H1 (cell line): ENCODE data around the gene LCT. TPM values are rescaled to one million over a fixed set of nuclear protein-coding genes. Genes with fewer than 3 reads are reported as not detected.

Experiments
- CTCF ChIA-PET: fragments of 300-600 bp; sonication (Branson Sonifier 250); formaldehyde crosslinking; loops from one replicate; lab custom pipeline; 2021; ENCODE audit not compliant: partially characterized antibody; lab: Charles Lee
- POLR2A ChIA-PET: fragments of 300-600 bp; sonication (Branson Sonifier 250); formaldehyde crosslinking; loops from one replicate; lab custom pipeline; 2021; ENCODE audit warnings: inconsistent platforms; ENCODE audit not compliant: partially characterized antibody; lab: Charles Lee
- DNase-seq, 2 experiments: peaks; one replicate each; pipeline versions ENCODE4 v3.0.0 to v3.0.0-alpha.2; 2010 to 2022; ENCODE audit warnings: low spot score in 2 of 2, low read depth in 1 of 2, mixed read lengths in 1 of 2
- FAIRE-seq: peaks from 2 replicates; lab custom pipeline; 2011; peaks lifted over from hg19 to GRCh38; lab: Jason Lieb, UNC
- H2AFZ ChIP-seq: 2 replicates; pipeline ENCODE4 v1.8.1; 2012; ENCODE audit warnings: low read length, inconsistent platforms
- H2AK5ac ChIP-seq: 2 replicates; pipeline ENCODE4 v1.6.1; 2013; ENCODE audit warnings: low read depth, low read length
- H2BK120ac ChIP-seq: replicated peaks from 2 replicates; pipeline ENCODE3; 2013; ENCODE audit warnings: low read depth, low read length, inconsistent platforms
- H2BK12ac ChIP-seq: 2 replicates; pipeline ENCODE4 v1.6.1; 2013; ENCODE audit warnings: low read depth, low read length
- H2BK15ac ChIP-seq: 2 replicates; pipeline ENCODE4 v1.6.1; 2013; ENCODE audit warnings: low read length
- H2BK20ac ChIP-seq: 2 replicates; pipeline ENCODE4 v1.6.1; 2013; ENCODE audit warnings: low read length
- H2BK5ac ChIP-seq: 2 replicates; pipeline ENCODE4 v1.6.1; 2013; ENCODE audit warnings: low read depth, low read length
- H3K14ac ChIP-seq: 2 replicates; pipeline ENCODE4 v1.6.1; 2013; ENCODE audit warnings: inconsistent platforms; ENCODE audit not compliant: insufficient read length
- H3K18ac ChIP-seq: 2 replicates; pipeline ENCODE4 v1.6.1; 2013; ENCODE audit warnings: low read length; ENCODE audit errors: extremely low read depth
- H3K23ac ChIP-seq: 2 replicates; pipeline ENCODE4 v1.6.1; 2013; ENCODE audit warnings: inconsistent platforms; ENCODE audit not compliant: insufficient read length
- H3K23me2 ChIP-seq: 2 replicates; pipeline ENCODE4 v1.6.1; 2013; ENCODE audit warnings: low read depth, low read length
- H3K27ac ChIP-seq: 2 replicates; pipeline ENCODE4 v1.6.1; 2011; ENCODE audit warnings: low read depth, low read length, inconsistent platforms
- H3K27me3 ChIP-seq, 4 experiments: replicated peaks in 1 of 4; 1 replicate in 1 of 4; 2 replicates in 3 of 4; pipeline versions ENCODE4 v1.6.1 to v1.8.1; 2011 to 2013; ENCODE audit warnings: low read length in 3 of 4, mild to moderate bottlenecking in 3 of 4, inconsistent platforms in 2 of 4, mixed read lengths in 2 of 4, moderate library complexity in 1 of 4; ENCODE audit not compliant: control insufficient read depth in 3 of 4, insufficient read depth in 3 of 4; ENCODE audit errors: extremely low read depth in 1 of 4
- H3K36me3 ChIP-seq, 4 experiments: 2 replicates each; pipeline versions ENCODE4 v1.6.1 to v1.8.1; 2011 to 2013; ENCODE audit warnings: mild to moderate bottlenecking in 4 of 4, low read length in 3 of 4, moderate library complexity in 2 of 4, control low read depth in 1 of 4, inconsistent platforms in 1 of 4; ENCODE audit not compliant: insufficient read depth in 4 of 4, control insufficient read depth in 2 of 4
- H3K4ac ChIP-seq: replicated peaks from 2 replicates; pipeline ENCODE3; 2013; ENCODE audit warnings: low read length, low read depth, mixed read lengths, inconsistent platforms; ENCODE audit not compliant: insufficient read length
- H3K4me1 ChIP-seq, 4 experiments: replicated peaks in 1 of 4; 1 replicate in 1 of 4; 2 replicates in 3 of 4; pipeline versions ENCODE4 v1.6.1 to v1.8.1; 2011 to 2013; ENCODE audit warnings: low read length in 3 of 4, inconsistent platforms in 2 of 4, mixed read lengths in 1 of 4; ENCODE audit not compliant: insufficient read depth in 4 of 4, control insufficient read depth in 3 of 4
- H3K4me2 ChIP-seq, 2 experiments: 2 replicates each; pipeline versions ENCODE4 v1.6.1 to v1.8.1; 2011 to 2013; ENCODE audit warnings: low read depth in 2 of 2, low read length in 2 of 2, control low read depth in 1 of 2, inconsistent platforms in 1 of 2, mild to moderate bottlenecking in 1 of 2; ENCODE audit not compliant: insufficient read depth in 1 of 2
- H3K4me3 ChIP-seq, 4 experiments: fragments of 200-600, 300-600 bp in 1 of 4; sonication (generic), shearing (Covaris generic), sonication (Bioruptor Twin) in 1 of 4; 2 replicates each; pipeline versions ENCODE4 v1.5.1 to v1.8.1; 2011 to 2016; ENCODE audit warnings: low read length in 4 of 4, low read depth in 3 of 4, control low read depth in 2 of 4, inconsistent platforms in 2 of 4, mild to moderate bottlenecking in 2 of 4, mixed read lengths in 1 of 4, moderate library complexity in 1 of 4; ENCODE audit not compliant: insufficient read depth in 2 of 4; ENCODE audit errors: extremely low read depth in 1 of 4
- H3K56ac ChIP-seq: replicated peaks from 2 replicates; pipeline ENCODE3; 2013; ENCODE audit warnings: low read depth, mild to moderate bottlenecking, mixed read lengths, low read length, inconsistent platforms; ENCODE audit not compliant: insufficient read length
- H3K79me1 ChIP-seq: 2 replicates; pipeline ENCODE4 v1.6.1; 2013; ENCODE audit warnings: low read depth, low read length, control low read depth
- H3K79me2 ChIP-seq, 2 experiments: 2 replicates each; pipeline versions ENCODE4 v1.6.1 to v1.8.1; 2012 to 2013; ENCODE audit warnings: low read length in 2 of 2, mild to moderate bottlenecking in 2 of 2, inconsistent platforms in 1 of 2; ENCODE audit not compliant: insufficient read depth in 2 of 2, control insufficient read depth in 1 of 2
- H3K9ac ChIP-seq, 4 experiments: replicated peaks in 1 of 4; 1 replicate in 1 of 4; 2 replicates in 3 of 4; pipeline versions ENCODE4 v1.6.1 to v1.8.1; 2011 to 2013; ENCODE audit warnings: low read depth in 3 of 4, low read length in 3 of 4, control low read depth in 2 of 4, mild to moderate bottlenecking in 2 of 4, moderate library complexity in 2 of 4, inconsistent platforms in 1 of 4; ENCODE audit errors: extremely low read depth in 1 of 4
- H3K9me3 ChIP-seq, 2 experiments: 2 replicates each; pipeline versions ENCODE4 v1.6.1 to v1.8.1; 2012 to 2013; ENCODE audit warnings: mild to moderate bottlenecking in 2 of 2, moderate library complexity in 2 of 2, control low read depth in 1 of 2, inconsistent platforms in 1 of 2, low read depth in 1 of 2, low read length in 1 of 2, mixed read lengths in 1 of 2; ENCODE audit not compliant: insufficient read depth in 2 of 2
- H4K20me1 ChIP-seq, 2 experiments: replicated peaks in 1 of 2; 2 replicates each; pipeline versions ENCODE3 to v1.8.1; 2011 to 2013; ENCODE audit warnings: inconsistent platforms in 2 of 2, low read length in 2 of 2, mild to moderate bottlenecking in 1 of 2; ENCODE audit not compliant: insufficient read depth in 2 of 2, control insufficient read depth in 1 of 2
- H4K5ac ChIP-seq: 2 replicates; pipeline ENCODE4 v1.6.1; 2013; ENCODE audit warnings: low read length, low read depth, mixed read lengths, inconsistent platforms; ENCODE audit not compliant: insufficient read length
- H4K8ac ChIP-seq: 2 replicates; pipeline ENCODE4 v1.8.0; 2013; ENCODE audit warnings: mild to moderate bottlenecking, moderate library complexity, low read length, inconsistent platforms; ENCODE audit not compliant: insufficient read depth; ENCODE audit errors: extremely low read depth
- H4K91ac ChIP-seq: replicated peaks from 2 replicates; pipeline ENCODE3; 2013; ENCODE audit warnings: low read length, mixed read lengths, inconsistent platforms; ENCODE audit not compliant: insufficient read length
- BACH1 ChIP-seq: IDR thresholded peaks from 2 replicates; pipeline ENCODE4 v1.6.1; 2012; ENCODE audit warnings: low read length, improper control_type of control experiment
- CBX5 ChIP-seq: fragments of 300-800, 300-1000 bp; sonication (generic); IDR thresholded peaks from 2 replicates; pipeline ENCODE4 v1.7.1; 2016; ENCODE audit warnings: antibody characterized with exemption, low read length, low read depth
- CREB1 ChIP-seq: IDR thresholded peaks from 2 replicates; pipeline ENCODE4 v1.6.1; 2012; ENCODE audit warnings: inconsistent platforms
- EGR1 ChIP-seq: IDR thresholded peaks from 2 replicates; pipeline ENCODE4 v1.6.1; 2011; ENCODE audit warnings: low read depth, low read length, borderline replicate concordance
- FOSL1 ChIP-seq: IDR thresholded peaks from 2 replicates; pipeline ENCODE4 v1.6.1; 2011; ENCODE audit warnings: mild to moderate bottlenecking, low read depth, low read length, moderate library complexity; ENCODE audit not compliant: insufficient read depth
- KDM4A ChIP-seq: IDR thresholded peaks from one replicate; pipeline ENCODE4 v1.7.1; 2012; ENCODE audit warnings: low read depth, mild to moderate bottlenecking, moderate library complexity, low read length, inconsistent platforms; ENCODE audit not compliant: severe bottlenecking
- NRF1 ChIP-seq: IDR thresholded peaks from 2 replicates; pipeline ENCODE4 v1.6.1; 2011; ENCODE audit warnings: mild to moderate bottlenecking, low read depth, low read length, improper control_type of control experiment
- RFX5 ChIP-seq: IDR thresholded peaks from 2 replicates; pipeline ENCODE4 v1.6.1; 2011; ENCODE audit warnings: low read depth, low read length, improper control_type of control experiment, borderline replicate concordance
- SAP30 ChIP-seq: fragments of 300-600 bp; sonication (generic); IDR thresholded peaks from 2 replicates; pipeline ENCODE4 v1.7.1; 2012; ENCODE audit warnings: low read length, moderate library complexity, mild to moderate bottlenecking, inconsistent platforms; ENCODE audit not compliant: insufficient read depth, insufficient replicate concordance
- SUZ12 ChIP-seq: fragments of 200-600 bp; sonication (generic); IDR thresholded peaks from 2 replicates; pipeline ENCODE4 v1.6.1; 2012; ENCODE audit warnings: mild to moderate bottlenecking, inconsistent platforms, low read length, moderate library complexity, mixed read lengths
- TAF7 ChIP-seq: optimal IDR thresholded peaks from 2 replicates; pipeline ENCODE3; 2011; ENCODE audit warnings: low read depth, mild to moderate bottlenecking, inconsistent platforms, low read length, moderate library complexity, borderline replicate concordance
- USF2 ChIP-seq: IDR thresholded peaks from 2 replicates; pipeline ENCODE4 v1.6.1; 2011; ENCODE audit warnings: low read length, improper control_type of control experiment
- WGBS, 2 experiments: shearing (Covaris generic) in 1 of 2; methylation state at CpG; one replicate each; pipeline versions ENCODE4 v1.1.6 to v1.1.7; 2013 to 2015; ENCODE audit warnings: low lambda C conversion rate in 2 of 2, mixed read lengths in 2 of 2, inconsistent platforms in 1 of 2, low coverage in 1 of 2, missing lambda C conversion rate in 1 of 2; ENCODE audit not compliant: insufficient replicate concordance in 2 of 2, insufficient coverage in 1 of 2, insufficient read length in 1 of 2; ENCODE audit errors: extremely low coverage in 1 of 2, missing lambda C conversion rate in 1 of 2; 5-methylcytosine and 5-hydroxymethylcytosine counted together
- polyA plus RNA-seq, 7 experiments: library from polyadenylated mRNA; depleted of rRNA in 3 of 7; stranded (reverse) in 5 of 7; unstranded in 2 of 7; fragments of >200 nt in 5 of 7; fragments of 200-250 nt in 2 of 7; gene quantifications; 1 replicate in 5 of 7; 2 replicates in 1 of 7; 4 replicates in 1 of 7; pipeline versions ENCODE4 v1.2.1 to v1.2.3, GENCODE V29; 2011 to 2013; ENCODE audit warnings: missing spikeins in 2 of 7, mixed read lengths in 2 of 7
- total RNA-seq: library from RNA; stranded (reverse); fragmentation: NEBNext Ultra II Directional; extraction: Animal tissue kit (Norgen Biotek cat#: 25700); gene quantifications from 2 replicates; pipeline ENCODE4 v1.2.1, GENCODE V29; 2021

LCT gene
- total and polyA plus RNA-seq, 2 of the 8 experiments (the other 6 are each of a cell fraction or from before 2014, with no cell fraction given), result 0.06 TPM; not detected in 1

DNA sequence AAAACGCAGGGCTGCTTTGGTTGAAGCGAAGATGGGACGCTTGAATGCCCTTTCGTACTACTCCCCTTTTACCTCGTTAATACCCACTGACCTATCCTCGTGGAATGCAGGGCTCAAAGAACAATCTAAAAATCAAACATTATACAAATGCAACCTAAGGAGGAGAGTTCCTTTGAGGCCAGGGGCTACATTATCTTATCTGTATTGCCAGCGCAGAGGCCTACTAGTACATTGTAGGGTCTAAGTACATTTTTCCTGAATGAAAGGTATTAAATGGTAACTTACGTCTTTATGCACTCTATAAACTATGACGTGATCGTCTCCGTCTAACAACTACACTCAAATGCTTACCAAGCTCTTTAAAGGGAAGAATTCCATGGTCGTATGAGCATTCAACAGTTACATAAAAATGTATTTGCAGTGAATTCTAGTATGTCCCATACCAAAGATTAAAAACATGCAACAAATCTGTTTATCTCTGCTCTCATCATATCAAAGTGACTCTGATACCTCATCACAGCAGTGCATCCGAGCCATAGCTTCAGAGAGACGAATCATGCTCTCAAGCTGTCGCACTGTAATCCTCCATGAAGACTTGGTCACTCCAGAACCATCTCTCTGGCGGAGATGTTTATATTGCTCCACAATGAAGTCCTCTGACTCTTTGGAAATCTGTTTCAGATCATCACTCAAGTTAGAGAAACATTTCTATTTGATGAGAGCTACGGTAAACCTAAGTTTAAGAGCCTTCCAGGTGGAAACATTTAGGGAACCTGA lies 14.1 kb upstream of the LCT start:
- Histone ChIP-seq H2BK20ac (no peak overlapping the region), H3K4me1 (no peaks in the 10 kb centered on the region), H3K27me3 (no peaks in the 10 kb centered on the region), H4K20me1 (peaks cover under 1 to 1% of the 10 kb centered on the region in 2 experiments), H3K56ac (no peak overlapping the region), H2BK5ac (no peak overlapping the region), H2AFZ (no peak overlapping the region), H3K79me1 (no peaks in the 10 kb centered on the region; the same call in 1 of the 2 replicates), H3K4me3 (no peak overlapping the region), H3K18ac (no peak overlapping the region), H3K27ac (no peak overlapping the region), H2BK12ac (no peak overlapping the region), H3K9ac (no peak overlapping the region), H2BK120ac (no peak overlapping the region), H3K14ac (no peak overlapping the region), H3K79me2 (no peaks in the 10 kb centered on the region), H2AK5ac (no peak overlapping the region), H4K91ac (no peak overlapping the region), H4K5ac (no peak overlapping the region), H3K23me2 (no peaks in the 10 kb centered on the region), H3K4me2 (no peak overlapping the region), H3K4ac (no peak overlapping the region), H4K8ac (no peak overlapping the region), H3K23ac (no peak overlapping the region), H3K36me3 (peaks cover 15 to 92% (median 46%) of the 10 kb centered on the region in 4 experiments), H2BK15ac (no peak overlapping the region), H3K9me3 (no peaks in the 10 kb centered on the region)
- POLR2A ChIA-PET, result interaction anchor here (0.9 to 2.0 kb wide), 6 partner anchors 9 to 24 kb away, joined by 3 to 9 read pairs (median 4); partner anchors contain the start of gene LCT
- 90% methylated on average over 17 of the region's 17 CpGs; no CpG with 5 or more reads in 1 of the 2 experiments for WGBS, 2 experiments
- CTCF ChIA-PET, result no interaction called here
- DNase-seq (no peak), FAIRE-seq (no peak)
- TF ChIP-seq TAF7 (no peak), RFX5 (no peak), CBX5 (no peak), FOSL1 (no peak), EGR1 (no peak), SUZ12 (no peak), USF2 (no peak), CREB1 (no peak), SAP30 (no peak), BACH1 (no peak), NRF1 (no peak), KDM4A (no peak)
